HepG2 (cell line): ENCODE data around the gene ISCA2. TPM values are rescaled to one million over a fixed set of nuclear protein-coding genes. Genes with fewer than 3 reads are reported as not detected.

ENCODE experiments used
- ATAC-seq: fragments of 200-7000 bp; cut with Tn5 transposase; 3 replicates; pipeline ENCODE4 v1.9.1; 2020; ENCODE audit warnings: mild to moderate bottlenecking, moderate library complexity
- BruUV-seq: library from RNA; stranded (reverse); fragments of 400-500 nt; replicated peaks from 2 replicates; lab custom pipeline; 2021; lab: Mats Ljungman, UMichigan
- CTCF ChIA-PET: fragments of 300-600 bp; formaldehyde crosslinking; extraction: SDS; loops from one replicate; lab custom pipeline; 2021; ENCODE audit warnings: low total read pairs, inconsistent platforms, low intra/inter-chr PET ratio; lab: Yijun Ruan, JAX
- POLR2A ChIA-PET: fragments of 350-600 bp; sonication (Branson Sonifier 250); formaldehyde crosslinking; loops from one replicate; lab custom pipeline; 2020; ENCODE audit warnings: antibody characterized with exemption, inconsistent platforms; lab: Yijun Ruan, JAX
- DNase-seq: peaks from one replicate; pipeline ENCODE4 v3.0.0-alpha.2; 2015; ENCODE audit warnings: low spot score
- FAIRE-seq: peaks from 3 replicates; lab custom pipeline; 2011; peaks lifted over from hg19 to GRCh38; lab: Jason Lieb, UNC
- H2AFZ ChIP-seq: one replicate; pipeline ENCODE4 v1.6.1; 2011; ENCODE audit warnings: low read length, inconsistent platforms
- H3K27ac ChIP-seq: fragments of 300-600 bp; 3 replicates; pipeline ENCODE4 v1.8.0; 2011; ENCODE audit warnings: mixed run types, mild to moderate bottlenecking, mixed read lengths, low read length, inconsistent platforms; ENCODE audit not compliant: insufficient read depth; ENCODE audit errors: extremely low read length
- H3K27me3 ChIP-seq, 2 experiments: fragments of 200-600 bp in 1 of 2; 2 replicates in 1 of 2; 3 replicates in 1 of 2; pipeline versions ENCODE4 v1.6.0 to v1.8.0; 2011; ENCODE audit warnings: low read length in 2 of 2, mild to moderate bottlenecking in 2 of 2, moderate library complexity in 2 of 2, inconsistent platforms in 1 of 2; ENCODE audit not compliant: insufficient read depth in 2 of 2, control insufficient read depth in 1 of 2
- H3K36me3 ChIP-seq, 2 experiments: fragments of 200-600 bp in 1 of 2; replicated peaks in 1 of 2; 2 replicates in 1 of 2; 3 replicates in 1 of 2; pipeline versions ENCODE4 v1.5.1 to v1.8.0; 2011; ENCODE audit warnings: low read length in 2 of 2, inconsistent platforms in 1 of 2; ENCODE audit not compliant: insufficient read depth in 2 of 2, control insufficient read depth in 1 of 2
- H3K4me1 ChIP-seq: 2 replicates; pipeline ENCODE4 v1.5.1; 2012; ENCODE audit warnings: low read length, inconsistent platforms; ENCODE audit not compliant: insufficient read depth
- H3K4me2 ChIP-seq: 2 replicates; pipeline ENCODE4 v1.6.0; 2011; ENCODE audit warnings: low read depth, low read length, inconsistent platforms
- H3K4me3 ChIP-seq, 3 experiments: fragments of 200-600 bp in 1 of 3; sonication (generic), shearing (Covaris generic) in 1 of 3; replicated peaks in 1 of 3; 2 replicates each; pipeline ENCODE4 v1.5.1; 2011 to 2016; ENCODE audit warnings: low read length in 3 of 3, inconsistent platforms in 2 of 3, low read depth in 2 of 3, mild to moderate bottlenecking in 2 of 3, control low read depth in 1 of 3, mixed read lengths in 1 of 3; ENCODE audit not compliant: insufficient read depth in 1 of 3
- H3K79me2 ChIP-seq: one replicate; pipeline ENCODE4 v1.6.1; 2011; ENCODE audit warnings: low read length, inconsistent platforms; ENCODE audit not compliant: insufficient read depth
- H3K9ac ChIP-seq: 2 replicates; pipeline ENCODE4 v1.6.0; 2011; ENCODE audit warnings: mild to moderate bottlenecking, low read depth, low read length, inconsistent platforms; ENCODE audit not compliant: insufficient read depth
- H3K9me3 ChIP-seq: 2 replicates; pipeline ENCODE4 v1.5.1; 2012; ENCODE audit warnings: mild to moderate bottlenecking, low read length
- H4K20me1 ChIP-seq: 2 replicates; pipeline ENCODE4 v1.6.0; 2011; ENCODE audit warnings: inconsistent platforms, mild to moderate bottlenecking, low read length, moderate library complexity; ENCODE audit not compliant: insufficient read depth
- CREB1 ChIP-seq, 2 experiments: fragments of 450-650 bp in 1 of 2; IDR thresholded peaks; 2 replicates each; pipeline ENCODE4 v1.6.1; 2016 to 2017; ENCODE audit warnings: control low read depth in 1 of 2, mild to moderate bottlenecking in 1 of 2, missing compliant biosample characterization in 1 of 2, missing genetic modification characterization in 1 of 2
- GATAD2A ChIP-seq: IDR thresholded peaks from 2 replicates; pipeline ENCODE4 v1.6.1; 2016
- JDP2 ChIP-seq: sonication (generic); formaldehyde crosslinking; IDR thresholded peaks from 2 replicates; pipeline ENCODE4 v1.8.1; 2022; ENCODE audit warnings: missing genetic modification reagents, borderline replicate concordance
- STAG1 ChIP-seq: sonication (generic); formaldehyde crosslinking; IDR thresholded peaks from 2 replicates; pipeline ENCODE4 v1.4.0; 2020; ENCODE audit warnings: missing genetic modification reagents
- XRCC5 ChIP-seq: fragments of 200-400 bp; formaldehyde crosslinking; optimal IDR thresholded peaks from 2 replicates; pipeline ENCODE3; 2017; ENCODE audit warnings: mild to moderate bottlenecking, low read length
- ZNF180 ChIP-seq: sonication (generic); formaldehyde crosslinking; IDR thresholded peaks from 2 replicates; pipeline ENCODE4 v1.4.0; 2020; ENCODE audit warnings: low read depth, missing genetic modification reagents, borderline replicate concordance
- ZNF563 ChIP-seq: sonication (generic); formaldehyde crosslinking; IDR thresholded peaks from 2 replicates; pipeline ENCODE4 v1.8.0; 2022; ENCODE audit warnings: mild to moderate bottlenecking, moderate library complexity, missing genetic modification reagents
- WGBS: methylation state at CpG from one replicate; pipeline ENCODE4 v1.1.6; 2017; ENCODE audit warnings: low lambda C conversion rate; 5-methylcytosine and 5-hydroxymethylcytosine counted together
- in situ Hi-C: cut with HindIII; loops from 2 replicates; pipeline ENCODE4 v1.10.0; 2017; ENCODE audit warnings: low pct_unique_long_range_greater_than_20kb; ENCODE audit not compliant: extremely low pct_ligation_motif_present
- intact Hi-C: fragments of 100-400 bp; cut with micrococcal nuclease; formaldehyde crosslinking; loops from one replicate; pipeline ENCODE4 v1.10.0; 2022; ENCODE audit not compliant: unreplicated experiment
- polyA plus RNA-seq, 8 experiments: library from polyadenylated mRNA; depleted of rRNA in 3 of 8; stranded (reverse) in 7 of 8; unstranded in 1 of 8; fragments of >200 nt; fragmentation: Illumina TruSeq in 4 of 8; extraction: Trizol in 4 of 8; gene quantifications; 2 replicates each; pipeline versions ENCODE4 v1.2.1 to v1.2.3, GENCODE V29; 2011 to 2016; ENCODE audit warnings: low read depth in 4 of 8, missing spikeins in 1 of 8, mixed read lengths in 1 of 8; ENCODE audit not compliant: insufficient read depth in 1 of 8
- total RNA-seq, 5 experiments: library from RNA; depleted of rRNA; stranded (reverse); fragments of >200 nt; fragmentation: Illumina TruSeq; extraction: Trizol; gene quantifications; 2 replicates each; pipeline ENCODE4 v1.2.3, GENCODE V29; 2016; ENCODE audit warnings: low read depth in 1 of 5
- TF ChIP-seq, protein P1 (sequence below): sonication (generic); formaldehyde crosslinking; IDR thresholded peaks from 2 replicates; pipeline ENCODE4 v1.4.0; 2020; ENCODE audit warnings: missing genetic modification reagents, borderline replicate concordance
- TF ChIP-seq, protein P2 (sequence below): sonication (generic); formaldehyde crosslinking; IDR thresholded peaks from 2 replicates; pipeline ENCODE4 v1.5.0; 2020; ENCODE audit warnings: missing genetic modification reagents
- TF ChIP-seq, protein P3 (sequence below): sonication (generic); formaldehyde crosslinking; conservative IDR thresholded peaks from 2 replicates; pipeline ENCODE4 v1.4.0; 2020; ENCODE audit warnings: missing genetic modification reagents
- TF ChIP-seq, protein P4 (sequence below): sonication (generic); formaldehyde crosslinking; IDR thresholded peaks from 2 replicates; pipeline ENCODE4 v1.4.0; 2020; ENCODE audit warnings: mild to moderate bottlenecking, missing genetic modification reagents

ISCA2 gene
- total and polyA plus RNA-seq, 2 of the 13 experiments (the other 11 are each of a cell fraction or from before 2014, with no cell fraction given), result 32.1 to 43.4 TPM

DNA sequence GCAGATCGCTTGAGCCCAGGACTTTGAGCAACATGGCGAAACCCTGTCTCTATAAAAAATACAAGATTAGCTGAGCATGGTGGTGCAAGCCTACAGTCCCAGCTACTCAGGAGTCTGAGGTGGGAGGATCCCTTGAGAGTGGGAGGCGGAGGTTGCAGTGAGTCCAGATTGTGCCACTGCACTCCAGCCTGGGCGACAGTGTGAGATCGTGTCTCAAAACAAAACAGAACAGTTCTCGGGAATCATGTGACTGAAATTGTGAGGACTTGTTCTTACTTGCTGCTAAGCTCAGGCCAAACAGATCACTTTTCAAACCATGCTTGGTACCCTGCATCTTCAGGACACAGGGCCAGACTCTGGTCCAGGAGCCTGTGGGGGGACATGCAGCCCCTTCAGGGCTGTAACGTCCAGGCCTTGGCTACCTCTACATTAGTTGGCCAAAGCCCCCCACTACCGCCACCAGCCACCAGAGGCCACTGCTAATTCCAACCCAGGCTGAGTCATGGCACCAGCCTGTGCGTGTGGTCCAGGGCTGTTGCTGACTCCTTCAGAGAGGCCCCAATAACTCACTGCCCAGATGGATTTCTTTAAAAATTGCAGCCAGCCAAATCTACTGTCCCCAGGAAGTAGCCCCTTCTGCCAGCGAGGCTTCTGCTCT is 34.1 kb upstream of the ISCA2 start (continued):
- TF ChIP-seq, protein P1, sequence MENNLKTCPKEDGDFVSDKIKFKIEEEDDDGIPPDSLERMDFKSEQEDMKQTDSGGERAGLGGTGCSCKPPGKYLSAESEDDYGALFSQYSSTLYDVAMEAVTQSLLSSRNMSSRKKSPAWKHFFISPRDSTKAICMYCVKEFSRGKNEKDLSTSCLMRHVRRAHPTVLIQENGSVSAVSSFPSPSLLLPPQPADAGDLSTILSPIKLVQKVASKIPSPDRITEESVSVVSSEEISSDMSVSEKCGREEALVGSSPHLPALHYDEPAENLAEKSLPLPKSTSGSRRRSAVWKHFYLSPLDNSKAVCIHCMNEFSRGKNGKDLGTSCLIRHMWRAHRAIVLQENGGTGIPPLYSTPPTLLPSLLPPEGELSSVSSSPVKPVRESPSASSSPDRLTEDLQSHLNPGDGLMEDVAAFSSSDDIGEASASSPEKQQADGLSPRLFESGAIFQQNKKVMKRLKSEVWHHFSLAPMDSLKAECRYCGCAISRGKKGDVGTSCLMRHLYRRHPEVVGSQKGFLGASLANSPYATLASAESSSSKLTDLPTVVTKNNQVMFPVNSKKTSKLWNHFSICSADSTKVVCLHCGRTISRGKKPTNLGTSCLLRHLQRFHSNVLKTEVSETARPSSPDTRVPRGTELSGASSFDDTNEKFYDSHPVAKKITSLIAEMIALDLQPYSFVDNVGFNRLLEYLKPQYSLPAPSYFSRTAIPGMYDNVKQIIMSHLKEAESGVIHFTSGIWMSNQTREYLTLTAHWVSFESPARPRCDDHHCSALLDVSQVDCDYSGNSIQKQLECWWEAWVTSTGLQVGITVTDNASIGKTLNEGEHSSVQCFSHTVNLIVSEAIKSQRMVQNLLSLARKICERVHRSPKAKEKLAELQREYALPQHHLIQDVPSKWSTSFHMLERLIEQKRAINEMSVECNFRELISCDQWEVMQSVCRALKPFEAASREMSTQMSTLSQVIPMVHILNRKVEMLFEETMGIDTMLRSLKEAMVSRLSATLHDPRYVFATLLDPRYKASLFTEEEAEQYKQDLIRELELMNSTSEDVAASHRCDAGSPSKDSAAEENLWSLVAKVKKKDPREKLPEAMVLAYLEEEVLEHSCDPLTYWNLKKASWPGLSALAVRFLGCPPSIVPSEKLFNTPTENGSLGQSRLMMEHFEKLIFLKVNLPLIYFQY (CRISPR knock-in tag), result no peak
- TF ChIP-seq ZNF563 (CRISPR knock-in tag) (no peak), STAG1 (CRISPR knock-in tag) (peak; percentile 34), ZNF180 (CRISPR knock-in tag) (no peak)
- TF ChIP-seq, protein P2, sequence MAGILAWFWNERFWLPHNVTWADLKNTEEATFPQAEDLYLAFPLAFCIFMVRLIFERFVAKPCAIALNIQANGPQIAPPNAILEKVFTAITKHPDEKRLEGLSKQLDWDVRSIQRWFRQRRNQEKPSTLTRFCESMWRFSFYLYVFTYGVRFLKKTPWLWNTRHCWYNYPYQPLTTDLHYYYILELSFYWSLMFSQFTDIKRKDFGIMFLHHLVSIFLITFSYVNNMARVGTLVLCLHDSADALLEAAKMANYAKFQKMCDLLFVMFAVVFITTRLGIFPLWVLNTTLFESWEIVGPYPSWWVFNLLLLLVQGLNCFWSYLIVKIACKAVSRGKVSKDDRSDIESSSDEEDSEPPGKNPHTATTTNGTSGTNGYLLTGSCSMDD, result no peak
- TF ChIP-seq, all 625 proteins: peak for 4

DNA sequence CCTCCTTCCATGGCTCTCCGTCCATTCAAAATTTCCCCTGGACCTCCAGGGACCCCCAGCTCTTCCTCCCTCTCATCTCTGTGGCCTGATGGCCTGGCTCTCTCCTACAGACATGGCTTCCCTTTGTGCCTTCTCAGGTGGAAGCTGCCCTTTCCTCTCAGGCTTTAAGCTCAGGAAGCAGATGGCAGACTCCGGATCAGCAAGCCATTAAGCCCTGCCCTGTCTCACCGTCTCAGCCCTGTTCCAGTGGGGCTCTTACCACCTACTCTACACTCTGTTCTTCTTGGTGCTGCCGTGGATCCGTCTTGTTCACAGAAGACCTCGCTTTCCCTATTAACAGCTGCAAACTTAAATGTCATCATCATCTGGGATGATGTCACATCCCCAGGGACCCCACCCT is 33.6 kb upstream of the ISCA2 start:
- Histone ChIP-seq H3K79me2 (no peaks in the 10 kb centered on the region), H4K20me1 (no peaks in the 10 kb centered on the region), H3K4me1 (no peaks in the 10 kb centered on the region), H3K4me3 (no peak overlapping the region), H2AFZ (no peak overlapping the region), H3K27ac (no peak overlapping the region), H3K36me3 (no peaks in the 10 kb centered on the region), H3K27me3 (no peaks in the 10 kb centered on the region), H3K4me2 (no peak overlapping the region), H3K9ac (no peak overlapping the region), H3K9me3 (no peaks in the 10 kb centered on the region)
- ATAC-seq, result no peak; the same call in 2 of the 3 replicates
- in situ Hi-C loops, result no loop called here
- 46% methylated on average over 6 of the region's 6 CpGs for whole genome bisulfite sequencing
- no peak for FAIRE-seq
- BruUV-seq, result no TSS peak
- no peak for DNase-seq
- intact Hi-C loops, result no loop called here
- TF ChIP-seq, protein P3, sequence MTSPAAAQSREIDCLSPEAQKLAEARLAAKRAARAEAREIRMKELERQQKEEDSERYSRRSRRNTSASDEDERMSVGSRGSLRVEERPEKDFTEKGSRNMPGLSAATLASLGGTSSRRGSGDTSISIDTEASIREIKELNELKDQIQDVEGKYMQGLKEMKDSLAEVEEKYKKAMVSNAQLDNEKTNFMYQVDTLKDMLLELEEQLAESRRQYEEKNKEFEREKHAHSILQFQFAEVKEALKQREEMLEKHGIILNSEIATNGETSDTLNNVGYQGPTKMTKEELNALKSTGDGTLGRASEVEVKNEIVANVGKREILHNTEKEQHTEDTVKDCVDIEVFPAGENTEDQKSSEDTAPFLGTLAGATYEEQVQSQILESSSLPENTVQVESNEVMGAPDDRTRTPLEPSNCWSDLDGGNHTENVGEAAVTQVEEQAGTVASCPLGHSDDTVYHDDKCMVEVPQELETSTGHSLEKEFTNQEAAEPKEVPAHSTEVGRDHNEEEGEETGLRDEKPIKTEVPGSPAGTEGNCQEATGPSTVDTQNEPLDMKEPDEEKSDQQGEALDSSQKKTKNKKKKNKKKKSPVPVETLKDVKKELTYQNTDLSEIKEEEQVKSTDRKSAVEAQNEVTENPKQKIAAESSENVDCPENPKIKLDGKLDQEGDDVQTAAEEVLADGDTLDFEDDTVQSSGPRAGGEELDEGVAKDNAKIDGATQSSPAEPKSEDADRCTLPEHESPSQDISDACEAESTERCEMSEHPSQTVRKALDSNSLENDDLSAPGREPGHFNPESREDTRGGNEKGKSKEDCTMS (CRISPR knock-in tag), result no peak
- TF ChIP-seq GATAD2A (no peak), CREB1 (IDR thresholded peaks at IDR 0.05) (peak; percentile 13; the same call in 1 of the 2 replicates), CREB1 (CRISPR knock-in tag; IDR thresholded peaks at IDR 0.05) (no peak), XRCC5 (peak; percentile 7), JDP2 (CRISPR knock-in tag) (no peak)
- TF ChIP-seq, protein P4, sequence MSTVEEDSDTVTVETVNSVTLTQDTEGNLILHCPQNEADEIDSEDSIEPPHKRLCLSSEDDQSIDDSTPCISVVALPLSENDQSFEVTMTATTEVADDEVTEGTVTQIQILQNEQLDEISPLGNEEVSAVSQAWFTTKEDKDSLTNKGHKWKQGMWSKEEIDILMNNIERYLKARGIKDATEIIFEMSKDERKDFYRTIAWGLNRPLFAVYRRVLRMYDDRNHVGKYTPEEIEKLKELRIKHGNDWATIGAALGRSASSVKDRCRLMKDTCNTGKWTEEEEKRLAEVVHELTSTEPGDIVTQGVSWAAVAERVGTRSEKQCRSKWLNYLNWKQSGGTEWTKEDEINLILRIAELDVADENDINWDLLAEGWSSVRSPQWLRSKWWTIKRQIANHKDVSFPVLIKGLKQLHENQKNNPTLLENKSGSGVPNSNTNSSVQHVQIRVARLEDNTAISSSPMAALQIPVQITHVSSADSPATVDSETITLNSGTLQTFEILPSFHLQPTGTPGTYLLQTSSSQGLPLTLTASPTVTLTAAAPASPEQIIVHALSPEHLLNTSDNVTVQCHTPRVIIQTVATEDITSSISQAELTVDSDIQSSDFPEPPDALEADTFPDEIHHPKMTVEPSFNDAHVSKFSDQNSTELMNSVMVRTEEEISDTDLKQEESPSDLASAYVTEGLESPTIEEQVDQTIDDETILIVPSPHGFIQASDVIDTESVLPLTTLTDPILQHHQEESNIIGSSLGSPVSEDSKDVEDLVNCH (CRISPR knock-in tag), result no peak
- ChIA-PET POLR2A (no interaction called here), CTCF (interaction anchor here (1.6 kb wide), 1 partner anchor 32 kb away, joined by 3 read pairs; no protein-coding TSS in a partner anchor)
